ENCODE data around the gene ANKRD35. TPM values are rescaled to one million over a fixed set of nuclear protein-coding genes. Genes with fewer than 3 reads are reported as not detected.
A peak's percentile ranks its signal among the peaks of the same experiment; 100 is the strongest.

The ANKRD35 gene
- total and polyA plus RNA-seq, 9 of the 15 experiments (the other 6 are each of a cell fraction or from before 2014, with no cell fraction given): 0.07 to 0.14 (median 0.07) TPM; not detected in 5

- TF ChIP-seq ZNF696 (CRISPR knock-in tag; conservative IDR thresholded peaks at IDR 0.05) (no peak), HMG20A (CRISPR knock-in tag; conservative IDR thresholded peaks at IDR 0.05) (0 out of 2 replicates have a peak, but pooled peaks have one; percentile 11), ZFP1 (CRISPR knock-in tag; IDR thresholded peaks at IDR 0.05) (no peak), PTRF (tag; IDR thresholded peaks at IDR 0.05) (no peak), TOE1 (IDR thresholded peaks at IDR 0.05; ENCODE audit: borderline replicate concordance) (peak; percentile 50; the same call in 1 of the 2 replicates), TOE1 (CRISPR knock-in tag; IDR thresholded peaks at IDR 0.05; ENCODE audit: borderline replicate concordance, low read depth) (no peak), SREBF2 (CRISPR knock-in tag; IDR thresholded peaks at IDR 0.05) (0 out of 2 replicates have a peak, but pooled peaks have one; percentile 43), SAP30 (IDR thresholded peaks at IDR 0.05; ENCODE audit: borderline replicate concordance, insufficient read depth, low read depth, low read length, poor library complexity, severe bottlenecking) (peak; percentile 54), SMC3 (conservative IDR thresholded peaks at IDR 0.05; ENCODE audit: insufficient read depth, low read depth, low read length) (peak; percentile 64), CHD1 (IDR thresholded peaks at IDR 0.05; ENCODE audit: low read length) (peak; percentile 31), ZNF311 (CRISPR knock-in tag; IDR thresholded peaks at IDR 0.05) (no peak), ERF (CRISPR knock-in tag; IDR thresholded peaks at IDR 0.05) (peak; percentile 62; the same call in 1 of the 2 replicates), RBM34 (IDR thresholded peaks at IDR 0.05; ENCODE audit: borderline replicate concordance, insufficient read depth, low read length) (no peak), SMARCC2 (IDR thresholded peaks at IDR 0.05; ENCODE audit: low read depth) (no peak), ZNF263 (CRISPR knock-in tag; IDR thresholded peaks at IDR 0.05; ENCODE audit: borderline replicate concordance) (peak; percentile 54), SP1 (CRISPR knock-in tag; IDR thresholded peaks at IDR 0.05) (peak; percentile 72), ZFP36 (IDR thresholded peaks at IDR 0.05; ENCODE audit: low read depth, low read length, partially characterized antibody) (no peak), ILF3 (IDR thresholded peaks at IDR 0.05; ENCODE audit: borderline replicate concordance) (peak; percentile 85; the same call in 1 of the 2 replicates), HNRNPL (IDR thresholded peaks at IDR 0.05; ENCODE audit: low read depth, low read length) (no peak), VEZF1 (CRISPR knock-in tag; IDR thresholded peaks at IDR 0.05) (no peak; the same call in none of the 2 replicates), ZNF280A (IDR thresholded peaks at IDR 0.05; ENCODE audit: low read depth, partially characterized antibody) (no peak), ARNT (IDR thresholded peaks at IDR 0.05) (no peak), CHCHD3 (CRISPR knock-in tag; IDR thresholded peaks at IDR 0.05) (no peak), POLR2G (IDR thresholded peaks at IDR 0.05; ENCODE audit: low read depth, low read length) (peak; percentile 93)
- TF ChIP-seq, protein P1, sequence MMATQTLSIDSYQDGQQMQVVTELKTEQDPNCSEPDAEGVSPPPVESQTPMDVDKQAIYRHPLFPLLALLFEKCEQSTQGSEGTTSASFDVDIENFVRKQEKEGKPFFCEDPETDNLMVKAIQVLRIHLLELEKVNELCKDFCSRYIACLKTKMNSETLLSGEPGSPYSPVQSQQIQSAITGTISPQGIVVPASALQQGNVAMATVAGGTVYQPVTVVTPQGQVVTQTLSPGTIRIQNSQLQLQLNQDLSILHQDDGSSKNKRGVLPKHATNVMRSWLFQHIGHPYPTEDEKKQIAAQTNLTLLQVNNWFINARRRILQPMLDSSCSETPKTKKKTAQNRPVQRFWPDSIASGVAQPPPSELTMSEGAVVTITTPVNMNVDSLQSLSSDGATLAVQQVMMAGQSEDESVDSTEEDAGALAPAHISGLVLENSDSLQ (IDR thresholded peaks at IDR 0.05): no peak
These were observed 40.0 kb downstream of the ANKRD35 start, which contains the start of gene NUDT17 (continued) for GRCh38 chr1:145845514-145846161.
